Gastrocnemius medialis (tissue), 4 donors: ENCODE data around the gene CSTF3. TPM values are rescaled to one million over a fixed set of nuclear protein-coding genes. Genes with fewer than 3 reads are reported as not detected.
A peak's percentile ranks its signal among the peaks of the same experiment; 100 is the strongest.

Experiments
- ATAC-seq, 2 donors: fragments of 150-250 bp; one replicate each; pipeline ENCODE4 v1.9.1; 2016
- DNase-seq, 2 donors: peaks; one replicate each; pipeline ENCODE4 v3.0.0-alpha.2; 2019
- H3K27ac ChIP-seq, 4 donors: fragments of 200-600 bp; sonication (generic); 1 replicate in 1 of 4; 2 replicates in 3 of 4; pipeline ENCODE4 v1.5.1; 2016 to 2018; ENCODE audit warnings: mild to moderate bottlenecking in 2 of 4, moderate library complexity in 1 of 4
- H3K27me3 ChIP-seq, 3 donors: fragments of 200-600 bp; sonication (generic) in 2 of 3; 1 replicate in 1 of 3; 2 replicates in 2 of 3; pipeline versions ENCODE4 v1.5.1 to v1.6.0; 2016 to 2019; ENCODE audit warnings: mild to moderate bottlenecking in 1 of 3, moderate library complexity in 1 of 3
- H3K36me3 ChIP-seq, 2 donors: fragments of 200-600 bp; sonication (generic) in 1 of 2; one replicate each; pipeline ENCODE4 v1.5.1; 2017 to 2018
- H3K4me1 ChIP-seq, 2 donors: fragments of 200-600 bp; sonication (generic) in 1 of 2; one replicate each; pipeline ENCODE4 v1.5.1; 2016 to 2017; ENCODE audit warnings: mild to moderate bottlenecking in 2 of 2
- H3K4me3 ChIP-seq, 4 donors: fragments of 200-600 bp; sonication (generic) in 3 of 4; 1 replicate in 1 of 4; 2 replicates in 3 of 4; pipeline ENCODE4 v1.5.1; 2016 to 2019; ENCODE audit warnings: mild to moderate bottlenecking in 2 of 4
- H3K9me3 ChIP-seq, 3 donors: fragments of 200-600 bp; sonication (generic) in 2 of 3; 1 replicate in 1 of 3; 2 replicates in 2 of 3; pipeline ENCODE4 v1.5.1; 2016 to 2019
- POLR2A ChIP-seq, 2 donors: fragments of 450-650 bp; IDR thresholded peaks; one replicate each; pipeline ENCODE4 v1.6.1; 2017; ENCODE audit warnings: antibody characterized with exemption in 2 of 2, mild to moderate bottlenecking in 2 of 2, moderate library complexity in 2 of 2
- in situ Hi-C, 4 donors: fragments of 200-750 bp; cut with MboI; loops; one replicate each; pipeline versions ENCODE4 v1.15.0 to v1.8.0; 2017; ENCODE audit warnings: low sequenced_read_pairs in 4 of 4
- intact Hi-C: fragments of 100-400 bp; cut with DNase I; formaldehyde crosslinking; loops from one replicate; pipeline ENCODE4 v1.15.1; 2023; ENCODE audit warnings: low total_unique reads
- total RNA-seq, 4 donors: library from RNA; depleted of rRNA; stranded (reverse); fragments of >200 nt; gene quantifications; one replicate each; pipeline versions ENCODE4 v1.1.0 to v1.2.3, GENCODE V29; 2016
- TF ChIP-seq, protein P1 (sequence below), 5 experiments: fragments of 450-650 bp in 3 of 5; fragments of 200-600 bp in 2 of 5; sonication (generic) in 2 of 5; IDR thresholded peaks in 4 of 5; conservative IDR thresholded peaks in 1 of 5; 1 replicate in 4 of 5; 2 replicates in 1 of 5; pipeline ENCODE4 v1.5.1; 2016 to 2019; ENCODE audit warnings: antibody characterized with exemption in 5 of 5, mild to moderate bottlenecking in 3 of 5, moderate library complexity in 3 of 5

CSTF3 gene
- total RNA-seq, 4 donors from 2014 or later: 3.3 to 9.5 (median 6.1) TPM

DNA sequence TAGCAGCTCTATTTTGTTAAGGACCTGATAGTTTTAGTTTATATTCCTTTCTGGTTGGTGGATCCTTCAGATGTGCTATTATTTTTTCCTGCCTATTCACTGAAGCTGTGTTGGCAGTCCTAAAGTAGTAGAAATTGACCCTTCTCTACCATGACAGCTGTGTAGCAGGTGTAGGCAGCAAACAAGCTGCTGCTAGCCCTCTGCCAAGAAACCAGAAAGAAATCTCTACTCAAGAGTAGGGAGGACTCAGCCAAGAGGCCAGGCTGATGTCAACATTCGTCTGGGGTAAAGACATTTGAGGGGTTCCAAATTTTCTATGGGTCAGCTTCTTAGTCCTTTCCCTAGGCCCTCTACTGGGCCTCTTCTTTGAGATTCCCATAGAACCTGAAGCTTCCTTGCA, 51.2 kb downstream of the CSTF3 start:
- in situ Hi-C loops (no loop called here), intact Hi-C loops (no loop called here)
- Histone ChIP-seq H3K27ac (peak overlapping the region in 3 of 4 donors; percentile 30 to 62 (median 36)), H3K9me3 (no peaks in the 10 kb centered on the region), H3K4me3 (no peak overlapping the region), H3K36me3 (peaks cover 0 to 2% of the 10 kb centered on the region in 2 donors), H3K4me1 (peaks cover 8 to 16% of the 10 kb centered on the region in 2 donors), H3K27me3 (no peaks in the 10 kb centered on the region)
- TF ChIP-seq, protein P1, sequence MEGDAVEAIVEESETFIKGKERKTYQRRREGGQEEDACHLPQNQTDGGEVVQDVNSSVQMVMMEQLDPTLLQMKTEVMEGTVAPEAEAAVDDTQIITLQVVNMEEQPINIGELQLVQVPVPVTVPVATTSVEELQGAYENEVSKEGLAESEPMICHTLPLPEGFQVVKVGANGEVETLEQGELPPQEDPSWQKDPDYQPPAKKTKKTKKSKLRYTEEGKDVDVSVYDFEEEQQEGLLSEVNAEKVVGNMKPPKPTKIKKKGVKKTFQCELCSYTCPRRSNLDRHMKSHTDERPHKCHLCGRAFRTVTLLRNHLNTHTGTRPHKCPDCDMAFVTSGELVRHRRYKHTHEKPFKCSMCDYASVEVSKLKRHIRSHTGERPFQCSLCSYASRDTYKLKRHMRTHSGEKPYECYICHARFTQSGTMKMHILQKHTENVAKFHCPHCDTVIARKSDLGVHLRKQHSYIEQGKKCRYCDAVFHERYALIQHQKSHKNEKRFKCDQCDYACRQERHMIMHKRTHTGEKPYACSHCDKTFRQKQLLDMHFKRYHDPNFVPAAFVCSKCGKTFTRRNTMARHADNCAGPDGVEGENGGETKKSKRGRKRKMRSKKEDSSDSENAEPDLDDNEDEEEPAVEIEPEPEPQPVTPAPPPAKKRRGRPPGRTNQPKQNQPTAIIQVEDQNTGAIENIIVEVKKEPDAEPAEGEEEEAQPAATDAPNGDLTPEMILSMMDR (IDR thresholded peaks at IDR 0.05 in 4 of 5, conservative IDR thresholded peaks at IDR 0.05 in 1 of 5): no peak
- no peak for TF ChIP-seq POLR2A (IDR thresholded peaks at IDR 0.05)
- DNase-seq (peak in 1 of 2 donors; percentile 17), ATAC-seq (peak; percentile 66 to 92)

DNA sequence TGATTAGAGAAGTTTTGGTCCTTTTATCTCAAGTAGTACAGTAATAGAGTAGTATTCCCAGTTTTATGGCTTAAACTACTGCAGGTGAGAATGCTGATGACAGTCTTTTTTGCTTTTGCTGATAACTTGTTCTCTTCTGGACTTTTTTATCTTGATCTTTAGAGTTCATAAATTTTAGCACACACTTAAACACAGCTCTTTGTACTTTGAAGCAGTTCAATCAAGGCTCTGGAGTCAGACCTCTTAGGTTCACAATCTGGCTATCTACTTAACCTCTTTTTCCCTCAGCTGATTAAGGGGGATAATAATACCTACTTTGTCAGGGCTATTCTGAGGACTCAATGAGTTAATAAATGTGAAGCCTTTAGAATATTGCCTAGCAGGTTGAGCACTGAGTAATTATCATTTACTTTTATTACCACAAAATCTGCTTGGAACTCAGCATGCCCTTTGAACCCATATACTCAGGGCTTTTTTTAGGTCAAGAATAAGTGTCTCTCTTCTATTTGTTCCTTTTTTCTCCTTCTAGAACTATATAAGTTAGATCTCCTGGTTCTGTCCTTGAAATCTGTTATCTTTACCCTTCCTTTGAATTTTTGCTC, 51.9 kb downstream of the CSTF3 start:
- no peaks in the 10 kb centered on the region for H3K27me3 ChIP-seq
- H3K9me3 ChIP-seq: no peaks in the 10 kb centered on the region
- peaks cover 8 to 16% of the 10 kb centered on the region in 2 donors for H3K4me1 ChIP-seq
- peak in 1 of 2 donors; percentile 11 for ATAC-seq
- peaks cover 0 to 5% of the 10 kb centered on the region in 2 donors for H3K36me3 ChIP-seq
- intact Hi-C loops (no loop called here), in situ Hi-C loops (no loop called here)
- TF ChIP-seq, protein P1 (IDR thresholded peaks at IDR 0.05 in 4 of 5, conservative IDR thresholded peaks at IDR 0.05 in 1 of 5): no peak
- no peak for TF ChIP-seq POLR2A (IDR thresholded peaks at IDR 0.05)
- no peak overlapping the region for H3K4me3 ChIP-seq
- no peak for DNase-seq
- H3K27ac ChIP-seq: peak overlapping the region in 2 of 4 donors; percentile 30 to 62

DNA sequence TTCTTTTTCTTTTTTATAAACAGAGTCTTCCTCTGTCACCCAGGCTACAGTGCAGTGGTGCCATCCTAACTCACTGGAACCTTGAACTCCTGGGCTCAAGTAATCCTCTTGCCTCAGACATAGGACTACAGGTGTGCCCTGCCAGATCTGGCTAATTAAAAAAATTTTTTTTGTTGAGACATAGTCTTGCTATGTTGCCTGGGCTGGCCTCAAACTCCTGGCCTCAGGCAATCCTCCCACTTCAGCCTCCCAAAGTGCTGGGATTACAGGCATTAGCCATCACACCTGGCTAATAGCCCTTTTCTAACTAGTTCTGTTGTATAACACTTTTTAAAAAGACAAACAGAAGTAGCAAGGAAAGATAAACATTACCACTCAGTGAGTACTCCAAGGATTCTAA, 57.4 kb downstream of the CSTF3 start:
- H3K4me3 ChIP-seq: no peak overlapping the region
- H3K9me3 ChIP-seq: no peaks in the 10 kb centered on the region
- no peaks in the 10 kb centered on the region for H3K27me3 ChIP-seq
- in situ Hi-C loops (no loop called here), intact Hi-C loops (no loop called here)
- peaks cover 0 to 3% of the 10 kb centered on the region in 2 donors for H3K4me1 ChIP-seq
- TF ChIP-seq, protein P1 (IDR thresholded peaks at IDR 0.05 in 4 of 5, conservative IDR thresholded peaks at IDR 0.05 in 1 of 5): no peak
- no peak for TF ChIP-seq POLR2A (IDR thresholded peaks at IDR 0.05)
- H3K27ac ChIP-seq: no peak overlapping the region
- DNase-seq (no peak), ATAC-seq (no peak)
- H3K36me3 ChIP-seq: peaks cover 0 to 38% of the 10 kb centered on the region in 2 donors

DNA sequence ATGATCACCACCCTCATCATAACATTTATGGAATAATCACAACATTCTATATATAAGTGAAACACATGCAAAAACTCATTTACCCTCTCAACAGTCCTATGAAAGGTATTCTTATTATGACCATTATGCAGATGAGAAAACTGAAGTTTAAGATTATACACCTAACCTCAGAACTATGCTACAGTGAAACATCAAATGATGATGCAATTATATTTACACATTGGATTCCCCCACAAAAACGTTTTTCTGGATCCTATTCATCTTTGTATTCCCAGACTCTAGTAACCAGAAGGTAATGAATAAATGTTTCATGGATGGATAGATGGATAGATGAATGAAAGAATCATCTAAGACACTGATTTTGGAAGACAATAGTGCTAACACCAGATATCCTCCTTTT, 67.1 kb downstream of the CSTF3 start:
- DNase-seq (no peak), ATAC-seq (no peak)
- no peaks in the 10 kb centered on the region for H3K4me1 ChIP-seq
- in situ Hi-C loops: no loop called here
- no peak overlapping the region for H3K27ac ChIP-seq
- no peaks in the 10 kb centered on the region for H3K27me3 ChIP-seq
- H3K4me3 ChIP-seq: no peak overlapping the region
- H3K36me3 ChIP-seq: peaks cover 0 to 21% of the 10 kb centered on the region in 2 donors
- no peaks in the 10 kb centered on the region for H3K9me3 ChIP-seq
- intact Hi-C loops: no loop called here
- TF ChIP-seq POLR2A (IDR thresholded peaks at IDR 0.05): no peak
- TF ChIP-seq, protein P1 (IDR thresholded peaks at IDR 0.05 in 4 of 5, conservative IDR thresholded peaks at IDR 0.05 in 1 of 5): no peak

DNA sequence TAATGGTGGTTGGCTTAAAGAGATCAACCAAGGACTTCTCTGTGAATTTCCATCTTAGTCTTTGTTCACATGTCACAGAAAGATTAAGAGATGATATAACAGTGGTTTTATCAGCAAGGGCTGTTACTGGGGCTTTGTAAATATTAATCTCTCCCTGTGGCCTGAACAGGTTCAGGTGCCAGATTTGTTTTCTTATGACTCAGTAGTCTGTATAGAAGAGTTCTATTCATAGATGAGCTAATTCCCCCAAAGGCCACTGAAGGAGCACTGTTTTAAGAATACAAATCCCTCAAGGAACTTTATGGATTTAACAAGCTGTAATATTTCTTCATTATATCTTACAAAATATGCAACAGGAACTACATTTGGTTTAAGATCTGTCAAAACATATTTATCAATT, 71.5 kb downstream of the CSTF3 start:
- intact Hi-C loops: no loop called here

More for the DNA sequence above, 71.5 kb downstream of the CSTF3 start:
- in situ Hi-C loops: no loop called here
- DNase-seq: no peak
- H3K4me3 ChIP-seq: no peak overlapping the region
- no peaks in the 10 kb centered on the region for H3K9me3 ChIP-seq
- no peaks in the 10 kb centered on the region for H3K27me3 ChIP-seq
- H3K27ac ChIP-seq: no peak overlapping the region
- ATAC-seq: no peak
- no peak for TF ChIP-seq POLR2A (IDR thresholded peaks at IDR 0.05)
- TF ChIP-seq, protein P1 (IDR thresholded peaks at IDR 0.05 in 4 of 5, conservative IDR thresholded peaks at IDR 0.05 in 1 of 5): no peak
- H3K36me3 ChIP-seq: peaks cover 0 to 11% of the 10 kb centered on the region in 2 donors
- H3K4me1 ChIP-seq: no peaks in the 10 kb centered on the region
